IPS DF 4.7 (cell line): Measurements from ENCODE around the gene MBOAT2.

Source experiments
- DNase-seq: peaks from one replicate; pipeline ENCODE4 v3.0.0-alpha.2; 2013; ENCODE audit warnings: low spot score; ENCODE audit errors: extremely low read depth

The MBOAT2 gene

DNA sequence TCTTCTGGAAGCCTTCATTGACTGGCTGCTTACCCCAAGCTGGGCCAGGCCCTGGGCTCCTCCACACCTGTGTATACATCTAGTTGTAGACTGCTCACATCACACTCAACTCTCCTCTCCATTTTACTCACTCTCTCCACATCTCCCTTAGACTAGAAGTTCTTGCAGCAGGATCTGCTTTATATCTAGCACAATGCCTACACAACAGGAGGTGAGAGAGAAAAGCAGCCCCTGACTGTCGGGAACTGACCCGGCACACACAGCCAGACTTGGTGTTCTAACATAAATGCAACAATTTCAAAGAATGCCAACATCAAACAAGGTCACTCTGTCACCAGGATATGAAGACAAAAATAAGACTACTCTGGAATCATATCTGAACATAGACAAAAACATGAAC, 172.0 kb downstream of the MBOAT2 start:
- no peak for DNase-seq

DNA sequence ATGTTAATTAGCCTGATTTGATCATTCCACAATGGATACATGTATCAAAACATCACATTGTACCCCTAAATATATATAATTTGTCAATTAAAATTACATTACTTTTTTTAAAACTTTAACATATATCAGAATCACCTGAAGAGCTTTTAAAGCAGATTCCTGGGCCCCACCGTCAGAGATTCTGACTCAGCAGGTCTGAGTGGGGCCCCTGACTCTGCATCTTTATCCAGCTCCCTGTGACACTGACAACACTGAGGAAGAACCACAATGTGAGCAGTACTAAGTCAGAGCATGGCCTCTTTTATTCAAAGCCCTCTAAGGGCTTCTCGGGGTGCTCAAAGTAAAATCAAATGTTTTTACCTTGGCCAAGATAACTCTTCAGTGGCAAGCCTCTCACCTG, 175.8 kb downstream of the MBOAT2 start:
- DNase-seq: no peak

DNA sequence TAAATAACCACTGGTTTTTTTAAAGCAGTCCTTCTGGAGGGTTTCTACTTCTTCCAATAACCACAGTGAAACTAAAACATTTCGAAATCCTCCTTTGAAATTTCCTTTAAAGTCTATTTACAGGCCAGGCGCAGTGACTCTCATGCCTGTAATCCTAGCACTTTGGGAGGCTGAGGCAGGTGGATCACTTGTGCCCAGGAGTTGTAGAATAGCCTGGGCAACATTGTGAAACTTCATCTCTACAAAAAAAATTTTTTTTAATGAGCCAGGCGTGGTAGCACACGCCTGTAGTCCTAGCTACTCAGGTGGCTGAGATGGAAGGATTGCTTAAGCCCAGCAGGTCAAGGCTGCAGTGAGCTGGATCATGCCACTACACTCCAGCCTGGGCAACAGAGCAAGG, 181.3 kb downstream of the MBOAT2 start:
- no peak for DNase-seq

- DNase-seq: no peak
Measured at GRCh38 chr2:8821276-8822217, 181.9 kb downstream of the MBOAT2 start.

DNA sequence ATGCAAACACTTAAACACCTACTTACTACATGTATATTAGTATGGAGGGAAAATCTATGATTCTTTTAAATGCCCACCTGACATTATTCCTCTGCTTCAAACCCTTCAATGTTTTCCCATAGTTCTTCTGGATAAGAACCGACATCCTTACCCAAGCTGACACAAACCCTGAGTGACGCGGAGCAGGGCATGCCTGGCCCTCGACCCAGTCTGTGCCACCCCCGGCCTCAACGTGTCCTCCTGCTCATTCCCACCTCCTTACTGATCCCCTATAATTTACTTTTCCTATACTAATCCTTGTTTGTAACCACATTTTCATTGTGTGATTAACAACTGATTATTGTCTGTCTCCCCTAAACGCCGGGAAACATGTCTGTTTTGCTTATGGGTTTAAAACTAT, 183.5 kb downstream of the MBOAT2 start:
- no peak for DNase-seq

DNA sequence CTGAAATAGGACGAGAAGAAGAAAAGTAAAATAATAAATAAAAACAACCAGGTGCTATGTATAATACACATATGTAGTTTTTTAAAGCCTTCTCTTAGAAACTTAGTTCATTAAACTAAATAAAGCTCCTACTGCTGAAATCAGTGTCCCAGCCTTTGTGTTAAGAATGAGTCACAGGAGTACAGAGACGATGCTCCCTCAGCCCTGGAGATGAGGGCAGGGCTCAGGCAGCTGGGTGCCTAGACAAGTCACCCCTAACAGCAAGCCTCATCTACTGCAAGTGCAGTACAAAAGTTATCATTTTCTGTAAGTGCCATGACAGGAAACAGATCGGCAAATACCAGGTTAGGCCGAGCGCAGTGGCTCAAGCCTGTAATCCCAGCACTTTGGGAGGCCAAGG, 184.3 kb downstream of the MBOAT2 start:
- no peak for DNase-seq

- DNase-seq: no peak
Measured at GRCh38 chr2:8817221-8817620, 186.3 kb downstream of the MBOAT2 start.

DNA sequence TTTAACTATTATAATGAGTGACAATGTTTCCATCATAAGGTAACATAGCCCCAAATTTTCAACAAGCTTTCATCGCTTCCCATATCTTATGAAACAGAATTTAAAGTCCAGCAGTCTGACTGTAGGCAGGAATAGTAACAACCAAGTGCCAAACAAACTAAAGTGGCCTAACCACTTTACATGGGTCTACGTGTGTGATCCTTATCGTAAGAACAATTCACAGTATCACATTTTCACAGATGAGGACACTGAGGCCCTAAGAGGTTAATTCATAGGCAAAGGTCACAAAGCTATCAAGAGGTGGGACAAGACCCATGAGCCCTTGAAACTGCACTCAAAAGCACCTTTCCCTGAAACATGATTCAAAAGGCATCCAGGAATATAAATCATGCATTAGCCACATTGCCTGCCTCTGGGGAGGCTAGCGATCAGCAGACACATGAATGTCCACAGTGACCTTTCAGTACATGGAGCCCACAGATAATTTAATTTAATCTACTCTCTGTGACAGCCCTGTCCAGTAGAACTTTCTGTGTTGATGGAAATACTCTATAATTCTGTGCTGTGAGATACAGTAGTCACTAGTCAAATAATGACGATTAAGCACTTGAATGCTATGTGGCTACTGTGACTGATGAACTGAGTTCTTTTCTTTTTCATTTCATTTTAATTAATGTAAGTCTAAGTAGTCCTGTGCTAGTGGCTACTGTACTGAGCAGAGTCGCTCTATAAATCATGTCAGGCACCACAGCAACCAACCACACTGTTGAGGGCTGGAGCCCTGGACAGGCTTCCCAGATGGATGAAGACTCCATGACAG, 196.4 kb downstream of the MBOAT2 start:
- no peak for DNase-seq

DNA sequence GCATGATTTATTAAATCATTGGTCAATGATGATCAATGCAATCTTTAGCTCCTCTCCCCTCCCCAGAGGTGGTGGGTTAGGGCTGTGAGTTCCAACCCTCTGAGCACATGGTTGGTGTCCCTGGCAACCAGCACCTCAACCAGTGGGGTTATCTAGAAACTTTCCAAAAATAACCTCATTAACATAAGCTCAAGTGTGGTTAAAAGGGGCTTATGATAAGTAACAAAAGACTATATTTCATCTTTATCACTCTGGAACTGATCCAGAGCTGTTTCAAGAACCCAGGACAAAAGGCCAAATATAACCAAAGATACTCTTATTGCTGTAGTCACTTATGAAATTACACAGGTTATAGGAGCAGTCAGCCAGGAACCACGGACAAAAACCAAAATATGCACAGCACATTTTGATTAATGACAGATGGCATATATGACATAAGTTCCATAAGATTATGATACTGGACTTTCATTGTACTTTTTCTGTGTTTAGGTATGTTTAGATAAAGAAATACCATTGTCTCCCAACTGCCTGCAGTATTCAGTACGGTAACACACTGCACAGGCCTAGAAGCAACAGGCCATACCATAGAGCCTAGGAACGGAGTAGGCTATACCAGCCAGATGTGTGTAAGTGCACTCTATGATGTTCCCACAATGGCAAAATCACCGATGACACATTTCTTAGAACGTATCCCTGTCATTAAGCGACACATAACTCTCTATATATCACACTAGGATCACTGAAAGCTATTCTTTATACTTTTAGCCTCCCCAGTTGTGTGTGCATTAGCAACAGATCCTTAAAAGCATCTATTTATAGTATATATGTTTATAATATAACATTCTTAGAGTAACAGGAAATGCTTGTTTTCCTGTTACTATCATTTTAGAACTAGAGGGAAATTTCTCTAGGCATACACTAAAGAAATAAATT, 197.9 kb downstream of the MBOAT2 start:
- no peak for DNase-seq

DNA sequence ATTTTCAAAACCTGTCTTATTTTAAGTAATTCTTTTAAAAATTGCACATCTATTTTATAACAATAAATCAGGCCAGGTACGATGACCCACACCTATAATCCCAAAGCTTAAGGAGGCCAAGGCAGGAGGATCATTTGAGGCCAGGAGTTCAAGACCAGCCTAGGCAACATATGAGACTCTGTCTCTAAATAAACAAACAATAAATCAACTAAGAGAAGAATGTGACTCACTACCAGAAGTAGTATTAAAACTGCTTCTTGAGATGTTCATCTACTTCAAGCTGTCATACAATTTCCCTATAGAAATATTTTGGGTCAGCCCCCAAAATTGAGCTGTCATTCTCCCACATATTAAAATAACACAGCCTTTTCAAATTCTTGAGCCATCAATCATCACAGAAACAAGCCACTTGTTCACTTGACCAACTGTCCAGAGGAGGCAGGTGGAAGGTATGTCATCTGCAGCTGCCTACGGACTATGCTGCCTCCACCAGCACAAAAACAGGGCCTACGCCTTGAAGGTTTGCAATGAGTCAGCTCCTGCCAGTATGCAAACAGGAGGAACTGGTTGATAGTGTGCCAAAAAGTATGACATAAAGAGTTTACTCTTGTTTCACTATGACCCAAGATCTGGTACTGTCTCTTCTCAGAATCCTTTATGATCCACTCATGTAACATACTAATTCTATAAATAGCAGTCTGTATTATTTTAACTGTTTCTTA, 199.7 kb downstream of the MBOAT2 start:
- no peak for DNase-seq

GRCh38 chr2:8802741-8803140, 200.7 kb downstream of the MBOAT2 start:
- DNase-seq: no peak
